ENCODE results near the gene NCAM2. TPM values are rescaled to one million over a fixed set of nuclear protein-coding genes. Genes with fewer than 3 reads are reported as not detected.

NCAM2 gene
- total and polyA plus RNA-seq, 2 of the 8 experiments (the other 6 are each of a cell fraction or from before 2014, with no cell fraction given) = 0.14 to 1.1 TPM

DNA sequence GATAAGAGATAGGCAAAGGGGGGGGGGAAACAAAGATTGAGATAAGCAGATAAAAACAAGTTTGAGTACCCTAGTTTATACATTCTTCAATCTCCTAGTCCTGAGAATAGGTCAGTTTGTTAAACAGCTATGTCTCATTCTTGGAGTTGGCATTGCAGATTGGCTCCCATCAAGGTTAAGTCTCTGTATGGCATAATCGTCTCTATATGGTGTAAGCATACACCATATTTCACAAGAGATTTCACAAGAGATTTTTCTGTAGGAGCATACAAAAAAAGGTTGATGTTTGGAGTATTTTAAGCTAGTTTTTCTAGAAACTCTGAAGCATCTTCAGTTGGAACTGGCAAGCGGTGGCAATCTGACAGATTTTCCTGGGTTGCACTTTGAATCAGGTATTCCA lies 35.8 kb downstream of the NCAM2 start (continued):
- TF ChIP-seq, protein P1, sequence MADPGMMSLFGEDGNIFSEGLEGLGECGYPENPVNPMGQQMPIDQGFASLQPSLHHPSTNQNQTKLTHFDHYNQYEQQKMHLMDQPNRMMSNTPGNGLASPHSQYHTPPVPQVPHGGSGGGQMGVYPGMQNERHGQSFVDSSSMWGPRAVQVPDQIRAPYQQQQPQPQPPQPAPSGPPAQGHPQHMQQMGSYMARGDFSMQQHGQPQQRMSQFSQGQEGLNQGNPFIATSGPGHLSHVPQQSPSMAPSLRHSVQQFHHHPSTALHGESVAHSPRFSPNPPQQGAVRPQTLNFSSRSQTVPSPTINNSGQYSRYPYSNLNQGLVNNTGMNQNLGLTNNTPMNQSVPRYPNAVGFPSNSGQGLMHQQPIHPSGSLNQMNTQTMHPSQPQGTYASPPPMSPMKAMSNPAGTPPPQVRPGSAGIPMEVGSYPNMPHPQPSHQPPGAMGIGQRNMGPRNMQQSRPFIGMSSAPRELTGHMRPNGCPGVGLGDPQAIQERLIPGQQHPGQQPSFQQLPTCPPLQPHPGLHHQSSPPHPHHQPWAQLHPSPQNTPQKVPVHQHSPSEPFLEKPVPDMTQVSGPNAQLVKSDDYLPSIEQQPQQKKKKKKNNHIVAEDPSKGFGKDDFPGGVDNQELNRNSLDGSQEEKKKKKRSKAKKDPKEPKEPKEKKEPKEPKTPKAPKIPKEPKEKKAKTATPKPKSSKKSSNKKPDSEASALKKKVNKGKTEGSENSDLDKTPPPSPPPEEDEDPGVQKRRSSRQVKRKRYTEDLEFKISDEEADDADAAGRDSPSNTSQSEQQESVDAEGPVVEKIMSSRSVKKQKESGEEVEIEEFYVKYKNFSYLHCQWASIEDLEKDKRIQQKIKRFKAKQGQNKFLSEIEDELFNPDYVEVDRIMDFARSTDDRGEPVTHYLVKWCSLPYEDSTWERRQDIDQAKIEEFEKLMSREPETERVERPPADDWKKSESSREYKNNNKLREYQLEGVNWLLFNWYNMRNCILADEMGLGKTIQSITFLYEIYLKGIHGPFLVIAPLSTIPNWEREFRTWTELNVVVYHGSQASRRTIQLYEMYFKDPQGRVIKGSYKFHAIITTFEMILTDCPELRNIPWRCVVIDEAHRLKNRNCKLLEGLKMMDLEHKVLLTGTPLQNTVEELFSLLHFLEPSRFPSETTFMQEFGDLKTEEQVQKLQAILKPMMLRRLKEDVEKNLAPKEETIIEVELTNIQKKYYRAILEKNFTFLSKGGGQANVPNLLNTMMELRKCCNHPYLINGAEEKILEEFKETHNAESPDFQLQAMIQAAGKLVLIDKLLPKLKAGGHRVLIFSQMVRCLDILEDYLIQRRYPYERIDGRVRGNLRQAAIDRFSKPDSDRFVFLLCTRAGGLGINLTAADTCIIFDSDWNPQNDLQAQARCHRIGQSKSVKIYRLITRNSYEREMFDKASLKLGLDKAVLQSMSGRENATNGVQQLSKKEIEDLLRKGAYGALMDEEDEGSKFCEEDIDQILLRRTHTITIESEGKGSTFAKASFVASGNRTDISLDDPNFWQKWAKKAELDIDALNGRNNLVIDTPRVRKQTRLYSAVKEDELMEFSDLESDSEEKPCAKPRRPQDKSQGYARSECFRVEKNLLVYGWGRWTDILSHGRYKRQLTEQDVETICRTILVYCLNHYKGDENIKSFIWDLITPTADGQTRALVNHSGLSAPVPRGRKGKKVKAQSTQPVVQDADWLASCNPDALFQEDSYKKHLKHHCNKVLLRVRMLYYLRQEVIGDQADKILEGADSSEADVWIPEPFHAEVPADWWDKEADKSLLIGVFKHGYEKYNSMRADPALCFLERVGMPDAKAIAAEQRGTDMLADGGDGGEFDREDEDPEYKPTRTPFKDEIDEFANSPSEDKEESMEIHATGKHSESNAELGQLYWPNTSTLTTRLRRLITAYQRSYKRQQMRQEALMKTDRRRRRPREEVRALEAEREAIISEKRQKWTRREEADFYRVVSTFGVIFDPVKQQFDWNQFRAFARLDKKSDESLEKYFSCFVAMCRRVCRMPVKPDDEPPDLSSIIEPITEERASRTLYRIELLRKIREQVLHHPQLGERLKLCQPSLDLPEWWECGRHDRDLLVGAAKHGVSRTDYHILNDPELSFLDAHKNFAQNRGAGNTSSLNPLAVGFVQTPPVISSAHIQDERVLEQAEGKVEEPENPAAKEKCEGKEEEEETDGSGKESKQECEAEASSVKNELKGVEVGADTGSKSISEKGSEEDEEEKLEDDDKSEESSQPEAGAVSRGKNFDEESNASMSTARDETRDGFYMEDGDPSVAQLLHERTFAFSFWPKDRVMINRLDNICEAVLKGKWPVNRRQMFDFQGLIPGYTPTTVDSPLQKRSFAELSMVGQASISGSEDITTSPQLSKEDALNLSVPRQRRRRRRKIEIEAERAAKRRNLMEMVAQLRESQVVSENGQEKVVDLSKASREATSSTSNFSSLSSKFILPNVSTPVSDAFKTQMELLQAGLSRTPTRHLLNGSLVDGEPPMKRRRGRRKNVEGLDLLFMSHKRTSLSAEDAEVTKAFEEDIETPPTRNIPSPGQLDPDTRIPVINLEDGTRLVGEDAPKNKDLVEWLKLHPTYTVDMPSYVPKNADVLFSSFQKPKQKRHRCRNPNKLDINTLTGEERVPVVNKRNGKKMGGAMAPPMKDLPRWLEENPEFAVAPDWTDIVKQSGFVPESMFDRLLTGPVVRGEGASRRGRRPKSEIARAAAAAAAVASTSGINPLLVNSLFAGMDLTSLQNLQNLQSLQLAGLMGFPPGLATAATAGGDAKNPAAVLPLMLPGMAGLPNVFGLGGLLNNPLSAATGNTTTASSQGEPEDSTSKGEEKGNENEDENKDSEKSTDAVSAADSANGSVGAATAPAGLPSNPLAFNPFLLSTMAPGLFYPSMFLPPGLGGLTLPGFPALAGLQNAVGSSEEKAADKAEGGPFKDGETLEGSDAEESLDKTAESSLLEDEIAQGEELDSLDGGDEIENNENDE (IDR thresholded peaks at IDR 0.05; ENCODE audit: insufficient replicate concordance, low read length) = no peak
- TF ChIP-seq TAF7 (optimal IDR thresholded peaks at IDR 0.05; ENCODE audit: borderline replicate concordance, low read depth, low read length) = no peak
- TF ChIP-seq NRF1 (IDR thresholded peaks at IDR 0.05; ENCODE audit: low read depth, low read length) = no peak
- no peak for TF ChIP-seq BCL11A (IDR thresholded peaks at IDR 0.05; ENCODE audit: low read depth in 2 of 2, low read length in 2 of 2)
- TF ChIP-seq SIX5 (IDR thresholded peaks at IDR 0.05; ENCODE audit: low read depth, low read length) = no peak
- TF ChIP-seq SP2 (IDR thresholded peaks at IDR 0.05; ENCODE audit: low read length) = no peak
- no peak for TF ChIP-seq GABPA (IDR thresholded peaks at IDR 0.05; ENCODE audit: borderline replicate concordance, insufficient read depth, low read length)
- TF ChIP-seq RAD21 (IDR thresholded peaks at IDR 0.05 in 1 of 2, conservative IDR thresholded peaks at IDR 0.05 in 1 of 2; ENCODE audit: low read depth in 2 of 2, low read length in 2 of 2) = no peak
- no peak for TF ChIP-seq GTF2F1 (IDR thresholded peaks at IDR 0.05; ENCODE audit: borderline replicate concordance, low read depth, low read length)
- TF ChIP-seq HDAC6 (IDR thresholded peaks at IDR 0.05; ENCODE audit: low read depth, low read length) = no peak
- TF ChIP-seq YY1 (IDR thresholded peaks at IDR 0.05; ENCODE audit: low read depth, low read length) = no peak
